ENCODE measurements around the gene CFAP68. TPM values are rescaled to one million over a fixed set of nuclear protein-coding genes. Genes with fewer than 3 reads are reported as not detected.

CFAP68 gene
- 7.1 and 9.8 TPM in 2 replicates for total RNA-seq

GRCh38 chr11:111878849-111879636, at the start of gene CFAP68, which contains the start of gene FDXACB1:
Gene CFAP68 (plus strand): TSS chr11:111879541. CDS start chr11:111879561, 20 bp downstream.
Gene FDXACB1 (minus strand): TSS chr11:111879165. CDS start chr11:111879132, 33 bp downstream.

GRCh38 chr11:111870886-111871692, 8.3 kb upstream of the CFAP68 start, which contains the start of gene ALG9:
Gene ALG9 (minus strand): TSS chr11:111871581. CDS start chr11:111871482, 99 bp downstream.

GRCh38 chr11:111911563-111912401, 32.4 kb downstream of the CFAP68 start, which contains the start of gene CRYAB:
Gene CRYAB (minus strand): TSS chr11:111911770. CDS start chr11:111911724, 46 bp downstream.

GRCh38 chr11:111912535-111912934, 33.2 kb downstream of the CFAP68 start, which contains the start of gene HSPB2:
Gene HSPB2 (plus strand): TSS chr11:111912734. CDS start chr11:111912830, 96 bp downstream.

GRCh38 chr11:111918390-111919256, 39.3 kb downstream of the CFAP68 start, which contains the start of gene C11orf52:
Gene C11orf52 (plus strand): TSS chr11:111918913. CDS start chr11:111918973, 60 bp downstream.

Small RNAs within 50 kb of the gene (small RNA-seq; reads per million reads assigned to genes)
- gene C11orf52: not detected
- not detected for gene GNG5P3
- gene RNA5SP351: not detected
- not detected for gene RPL37AP8

Other genes with a start within 250 kb of the CFAP68 start
- gene PPP2R1B, start 113.2 kb upstream of the CFAP68 start, total RNA-seq: 40.2 TPM in 2 replicates
- 43.1 and 44.0 TPM in 2 replicates for gene ALG9, start 8.0 kb upstream of the CFAP68 start, total RNA-seq
- gene FDXACB1, start 376 bp upstream of the CFAP68 start, total RNA-seq: 1.7 and 2.6 TPM in 2 replicates
- 93.2 and 117 TPM in 2 replicates for gene CRYAB, start 32.2 kb downstream of the CFAP68 start, total RNA-seq
- 1.7 and 2.2 TPM in 2 replicates for gene HSPB2, start 33.2 kb downstream of the CFAP68 start, total RNA-seq
- 1.7 and 2.0 TPM in 2 replicates for gene C11orf52, start 39.4 kb downstream of the CFAP68 start, total RNA-seq
- gene DIXDC1, start 57.8 kb downstream of the CFAP68 start, total RNA-seq: 45.7 and 53.0 TPM in 2 replicates
- gene DLAT, start 145.9 kb downstream of the CFAP68 start, total RNA-seq: 37.8 and 42.7 TPM in 2 replicates
- gene PIH1D2, start 194.5 kb downstream of the CFAP68 start, total RNA-seq: 5.5 and 7.2 TPM in 2 replicates
- 34.9 and 40.3 TPM in 2 replicates for gene NKAPD1, start 194.8 kb downstream of the CFAP68 start, total RNA-seq
- gene TIMM8B, start 207.2 kb downstream of the CFAP68 start, total RNA-seq: 38.6 and 48.5 TPM in 2 replicates
- 121 and 134 TPM in 2 replicates for gene SDHD, start 207.3 kb downstream of the CFAP68 start, total RNA-seq